Neural cell (in vitro differentiated cells): ENCODE results near the gene SKOR1. TPM values are rescaled to one million over a fixed set of nuclear protein-coding genes. Genes with fewer than 3 reads are reported as not detected.
A peak's percentile ranks its signal among the peaks of the same experiment; 100 is the strongest.

Experiments used
- H2AFZ ChIP-seq: fragments of 200-600, 300-800 bp; sonication (generic), shearing (Covaris generic); 2 replicates; pipeline ENCODE4 v1.6.0; 2014; ENCODE audit warnings: low read depth, mild to moderate bottlenecking, antibody characterized with exemption, low read length, moderate library complexity
- H3F3A ChIP-seq: fragments of 200-600 bp; shearing (Covaris generic); 2 replicates; pipeline ENCODE4 v1.6.1; 2016; ENCODE audit warnings: mild to moderate bottlenecking, moderate library complexity, mixed read lengths, antibody characterized with exemption, low read length; ENCODE audit not compliant: insufficient read depth, poor library complexity, severe bottlenecking
- H3K27ac ChIP-seq: fragments of 200-600, 300-800 bp; sonication (generic), shearing (Covaris generic); 2 replicates; pipeline ENCODE4 v1.5.1; 2014; ENCODE audit warnings: mild to moderate bottlenecking, low read length, moderate library complexity
- H3K27me3 ChIP-seq: fragments of 300-800, 200-600 bp; sonication (generic), shearing (Covaris generic); 2 replicates; pipeline ENCODE4 v1.6.0; 2014; ENCODE audit warnings: mild to moderate bottlenecking, low read depth, low read length, moderate library complexity; ENCODE audit not compliant: insufficient read depth
- H3K36me3 ChIP-seq: fragments of 300-800, 200-600 bp; sonication (generic), shearing (Covaris generic); 2 replicates; pipeline ENCODE4 v1.5.1; 2014; ENCODE audit warnings: mild to moderate bottlenecking, antibody characterized with exemption, low read length, moderate library complexity; ENCODE audit not compliant: insufficient read depth
- H3K4me2 ChIP-seq: fragments of 300-800, 200-600 bp; sonication (generic), shearing (Covaris generic); 2 replicates; pipeline ENCODE4 v1.6.0; 2014; ENCODE audit warnings: mild to moderate bottlenecking, low read length
- H3K4me3 ChIP-seq: fragments of 300-800, 200-600 bp; sonication (generic), shearing (Covaris generic); 2 replicates; pipeline ENCODE4 v1.5.1; 2014; ENCODE audit warnings: mild to moderate bottlenecking, low read length, moderate library complexity
- H3K79me2 ChIP-seq: fragments of 200-600 bp; shearing (Covaris generic); replicated peaks from 2 replicates; pipeline ENCODE4 v1.6.0; 2014; ENCODE audit warnings: mild to moderate bottlenecking, low read length, moderate library complexity; ENCODE audit not compliant: insufficient read depth
- H3K9ac ChIP-seq: fragments of 300-800, 200-600 bp; sonication (generic), shearing (Covaris generic); 2 replicates; pipeline ENCODE4 v1.6.1; 2016; ENCODE audit warnings: mild to moderate bottlenecking, low read length, mixed read lengths
- H3K9me2 ChIP-seq: fragments of 200-600 bp; shearing (Covaris generic); 2 replicates; pipeline ENCODE4 v1.6.1; 2016; ENCODE audit warnings: mild to moderate bottlenecking, low read length, mixed read lengths; ENCODE audit not compliant: insufficient read depth
- H3K9me3 ChIP-seq: fragments of 200-600, 300-800 bp; sonication (generic), shearing (Covaris generic); 2 replicates; pipeline ENCODE4 v1.6.1; 2016; ENCODE audit warnings: mild to moderate bottlenecking, mixed run types, low read length, moderate library complexity, mixed read lengths
- H4K20me1 ChIP-seq: fragments of 200-600 bp; shearing (Covaris generic); 2 replicates; pipeline ENCODE4 v1.6.1; 2016; ENCODE audit warnings: mild to moderate bottlenecking, mixed run types; ENCODE audit not compliant: insufficient read depth
- EZH2 ChIP-seq: fragments of 200-600, 300-800 bp; shearing (Covaris generic), sonication (generic); IDR thresholded peaks from 2 replicates; pipeline ENCODE4 v1.6.1; 2014; ENCODE audit warnings: antibody characterized with exemption, low read length, borderline replicate concordance, mild to moderate bottlenecking; ENCODE audit not compliant: insufficient read depth, poor library complexity, severe bottlenecking
- MXI1 ChIP-seq: fragments of 450-650 bp; conservative IDR thresholded peaks from 2 replicates; pipeline ENCODE4 v1.6.1; 2014; ENCODE audit warnings: antibody characterized with exemption, mild to moderate bottlenecking; ENCODE audit not compliant: poor library complexity, severe bottlenecking
- RAD21 ChIP-seq: fragments of 450-650 bp; conservative IDR thresholded peaks from 2 replicates; pipeline ENCODE4 v1.6.1; 2014; ENCODE audit warnings: antibody characterized with exemption, mild to moderate bottlenecking, moderate library complexity
- SMC3 ChIP-seq: fragments of 450-650 bp; conservative IDR thresholded peaks from 2 replicates; pipeline ENCODE4 v1.6.1; 2014; ENCODE audit warnings: antibody characterized with exemption, mild to moderate bottlenecking, moderate library complexity; ENCODE audit not compliant: poor library complexity
- polyA plus RNA-seq: library from polyadenylated mRNA; depleted of rRNA; stranded (reverse); fragments of >200 nt; gene quantifications from 2 replicates; pipeline ENCODE4 v1.2.3, GENCODE V29; 2014
- TF ChIP-seq, protein P1 (sequence below): fragments of 450-650 bp; IDR thresholded peaks from 2 replicates; pipeline ENCODE4 v1.5.1; 2014; ENCODE audit warnings: antibody characterized with exemption, mild to moderate bottlenecking, moderate library complexity; ENCODE audit not compliant: poor library complexity, severe bottlenecking
- TF ChIP-seq, protein P2 (sequence below): IDR thresholded peaks from 2 replicates; pipeline ENCODE4 v1.6.1; 2012; ENCODE audit warnings: borderline replicate concordance

Gene SKOR1
- polyA plus RNA-seq, 1 donor from 2014 or later, result 0.81 TPM

DNA sequence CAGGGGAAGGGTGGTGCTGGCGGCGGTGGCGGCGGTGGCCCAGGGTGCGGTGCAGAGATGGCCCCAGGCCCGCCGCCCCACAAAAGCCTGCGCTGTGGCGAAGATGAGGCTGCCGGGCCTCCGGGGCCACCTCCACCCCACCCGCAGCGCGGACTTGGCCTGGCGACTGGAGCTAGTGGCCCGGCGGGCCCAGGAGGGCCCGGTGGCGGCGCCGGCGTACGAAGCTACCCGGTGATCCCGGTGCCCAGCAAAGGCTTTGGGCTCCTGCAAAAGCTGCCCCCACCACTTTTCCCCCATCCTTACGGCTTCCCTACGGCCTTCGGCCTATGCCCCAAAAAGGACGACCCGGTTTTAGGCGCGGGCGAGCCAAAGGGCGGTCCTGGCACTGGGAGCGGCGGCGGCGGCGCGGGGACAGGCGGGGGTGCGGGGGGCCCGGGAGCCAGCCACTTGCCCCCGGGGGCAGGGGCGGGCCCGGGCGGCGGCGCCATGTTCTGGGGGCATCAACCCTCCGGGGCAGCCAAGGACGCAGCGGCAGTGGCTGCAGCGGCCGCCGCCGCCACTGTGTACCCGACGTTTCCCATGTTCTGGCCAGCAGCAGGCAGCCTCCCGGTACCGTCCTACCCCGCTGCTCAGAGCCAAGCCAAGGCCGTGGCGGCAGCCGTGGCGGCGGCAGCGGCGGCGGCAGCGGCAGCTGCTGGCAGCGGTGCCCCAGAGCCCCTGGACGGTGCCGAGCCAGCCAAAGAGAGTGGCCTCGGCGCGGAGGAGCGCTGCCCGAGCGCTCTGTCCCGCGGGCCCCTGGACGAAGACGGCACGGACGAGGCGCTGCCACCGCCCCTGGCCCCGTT, 1.6 kb downstream of the SKOR1 start:
- no peak overlapping the region for H3K9ac ChIP-seq
- no peaks in the 10 kb centered on the region for H3K79me2 ChIP-seq
- H3K4me2 ChIP-seq, result no peak overlapping the region
- H3K27ac ChIP-seq, result no peak overlapping the region
- H3K27me3 ChIP-seq, result peaks cover 100% of the 10 kb centered on the region
- peaks cover 5% of the 10 kb centered on the region for H3K9me3 ChIP-seq
- H4K20me1 ChIP-seq, result peaks cover 4% of the 10 kb centered on the region
- TF ChIP-seq EZH2 (peak; percentile 46), RAD21 (no peak)
- H3K9me2 ChIP-seq, result no peaks in the 10 kb centered on the region
- no peak overlapping the region for H2AFZ ChIP-seq
- no peaks in the 10 kb centered on the region for H3F3A ChIP-seq
- H3K36me3 ChIP-seq, result no peaks in the 10 kb centered on the region
- H3K4me3 ChIP-seq, result no peak overlapping the region

DNA sequence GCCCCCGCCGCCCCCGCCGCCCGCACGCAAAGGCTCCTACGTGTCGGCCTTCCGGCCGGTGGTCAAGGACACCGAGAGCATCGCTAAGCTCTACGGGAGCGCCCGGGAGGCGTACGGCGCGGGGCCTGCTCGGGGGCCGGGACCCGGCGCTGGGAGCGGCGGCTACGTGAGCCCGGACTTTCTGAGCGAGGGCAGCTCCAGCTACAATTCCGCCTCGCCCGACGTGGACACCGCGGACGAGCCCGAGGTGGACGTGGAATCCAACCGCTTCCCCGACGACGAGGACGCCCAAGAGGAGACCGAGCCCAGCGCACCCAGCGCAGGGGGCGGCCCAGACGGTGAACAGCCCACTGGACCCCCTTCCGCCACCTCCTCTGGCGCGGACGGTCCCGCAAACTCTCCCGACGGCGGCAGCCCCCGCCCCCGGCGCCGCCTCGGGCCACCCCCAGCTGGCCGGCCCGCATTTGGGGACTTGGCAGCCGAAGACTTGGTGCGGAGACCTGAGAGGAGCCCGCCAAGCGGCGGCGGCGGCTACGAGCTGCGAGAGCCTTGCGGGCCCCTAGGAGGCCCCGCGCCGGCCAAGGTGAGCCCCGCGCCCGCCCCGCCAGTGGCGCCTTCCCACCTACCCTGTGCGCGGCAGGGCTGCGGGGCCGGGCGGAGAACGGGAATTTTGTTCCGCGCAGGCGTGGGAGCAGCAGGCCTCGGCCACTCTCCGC, 2.4 kb downstream of the SKOR1 start:
- Histone ChIP-seq H3K27ac (no peak overlapping the region), H3K27me3 (peaks cover 100% of the 10 kb centered on the region), H2AFZ (no peak overlapping the region), H3K79me2 (no peaks in the 10 kb centered on the region), H4K20me1 (peaks cover 4% of the 10 kb centered on the region), H3K4me2 (no peak overlapping the region), H3K9me2 (no peaks in the 10 kb centered on the region), H3K4me3 (no peak overlapping the region), H3K9ac (no peak overlapping the region), H3K9me3 (peaks cover 5% of the 10 kb centered on the region), H3K36me3 (no peaks in the 10 kb centered on the region), H3F3A (no peaks in the 10 kb centered on the region)
- TF ChIP-seq RAD21 (no peak), MXI1 (no peak), EZH2 (peak; percentile 22), SMC3 (no peak)
- TF ChIP-seq, protein P1, sequence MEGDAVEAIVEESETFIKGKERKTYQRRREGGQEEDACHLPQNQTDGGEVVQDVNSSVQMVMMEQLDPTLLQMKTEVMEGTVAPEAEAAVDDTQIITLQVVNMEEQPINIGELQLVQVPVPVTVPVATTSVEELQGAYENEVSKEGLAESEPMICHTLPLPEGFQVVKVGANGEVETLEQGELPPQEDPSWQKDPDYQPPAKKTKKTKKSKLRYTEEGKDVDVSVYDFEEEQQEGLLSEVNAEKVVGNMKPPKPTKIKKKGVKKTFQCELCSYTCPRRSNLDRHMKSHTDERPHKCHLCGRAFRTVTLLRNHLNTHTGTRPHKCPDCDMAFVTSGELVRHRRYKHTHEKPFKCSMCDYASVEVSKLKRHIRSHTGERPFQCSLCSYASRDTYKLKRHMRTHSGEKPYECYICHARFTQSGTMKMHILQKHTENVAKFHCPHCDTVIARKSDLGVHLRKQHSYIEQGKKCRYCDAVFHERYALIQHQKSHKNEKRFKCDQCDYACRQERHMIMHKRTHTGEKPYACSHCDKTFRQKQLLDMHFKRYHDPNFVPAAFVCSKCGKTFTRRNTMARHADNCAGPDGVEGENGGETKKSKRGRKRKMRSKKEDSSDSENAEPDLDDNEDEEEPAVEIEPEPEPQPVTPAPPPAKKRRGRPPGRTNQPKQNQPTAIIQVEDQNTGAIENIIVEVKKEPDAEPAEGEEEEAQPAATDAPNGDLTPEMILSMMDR, result no peak
- TF ChIP-seq, protein P2, sequence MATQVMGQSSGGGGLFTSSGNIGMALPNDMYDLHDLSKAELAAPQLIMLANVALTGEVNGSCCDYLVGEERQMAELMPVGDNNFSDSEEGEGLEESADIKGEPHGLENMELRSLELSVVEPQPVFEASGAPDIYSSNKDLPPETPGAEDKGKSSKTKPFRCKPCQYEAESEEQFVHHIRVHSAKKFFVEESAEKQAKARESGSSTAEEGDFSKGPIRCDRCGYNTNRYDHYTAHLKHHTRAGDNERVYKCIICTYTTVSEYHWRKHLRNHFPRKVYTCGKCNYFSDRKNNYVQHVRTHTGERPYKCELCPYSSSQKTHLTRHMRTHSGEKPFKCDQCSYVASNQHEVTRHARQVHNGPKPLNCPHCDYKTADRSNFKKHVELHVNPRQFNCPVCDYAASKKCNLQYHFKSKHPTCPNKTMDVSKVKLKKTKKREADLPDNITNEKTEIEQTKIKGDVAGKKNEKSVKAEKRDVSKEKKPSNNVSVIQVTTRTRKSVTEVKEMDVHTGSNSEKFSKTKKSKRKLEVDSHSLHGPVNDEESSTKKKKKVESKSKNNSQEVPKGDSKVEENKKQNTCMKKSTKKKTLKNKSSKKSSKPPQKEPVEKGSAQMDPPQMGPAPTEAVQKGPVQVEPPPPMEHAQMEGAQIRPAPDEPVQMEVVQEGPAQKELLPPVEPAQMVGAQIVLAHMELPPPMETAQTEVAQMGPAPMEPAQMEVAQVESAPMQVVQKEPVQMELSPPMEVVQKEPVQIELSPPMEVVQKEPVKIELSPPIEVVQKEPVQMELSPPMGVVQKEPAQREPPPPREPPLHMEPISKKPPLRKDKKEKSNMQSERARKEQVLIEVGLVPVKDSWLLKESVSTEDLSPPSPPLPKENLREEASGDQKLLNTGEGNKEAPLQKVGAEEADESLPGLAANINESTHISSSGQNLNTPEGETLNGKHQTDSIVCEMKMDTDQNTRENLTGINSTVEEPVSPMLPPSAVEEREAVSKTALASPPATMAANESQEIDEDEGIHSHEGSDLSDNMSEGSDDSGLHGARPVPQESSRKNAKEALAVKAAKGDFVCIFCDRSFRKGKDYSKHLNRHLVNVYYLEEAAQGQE, result no peak
